ENCODE results near the gene USP40. TPM values are rescaled to one million over a fixed set of nuclear protein-coding genes. Genes with fewer than 3 reads are reported as not detected.

The USP40 gene
- total RNA-seq, 4 donors from 2014 or later, result 18.7 to 32.8 (median 23.0) TPM

- Histone ChIP-seq H3K9me3 (peaks cover 0 to 5% (median 0%) of the 10 kb centered on the region in 3 donors), H3K27me3 (no peaks in the 10 kb centered on the region), H3K4me3 (no peak overlapping the region), H3K4me1 (no peaks in the 10 kb centered on the region), H3K36me3 (no peaks in the 10 kb centered on the region), H3K27ac (no peak overlapping the region)
- no peak for DNase-seq
- TF ChIP-seq CTCF (IDR thresholded peaks at IDR 0.05), result no peak
- intact Hi-C loops (cut with DNase I), result no loop called here
- 89 to 94% methylated on average over 17 to 20 of the region's 20 CpGs for WGBS, 2 donors
These were observed 137.2 kb downstream of the USP40 start for GRCh38 chr2:233429175-233429897.

- whole genome bisulfite sequencing, 2 donors, result 95 to 96% methylated on average over 7 of the region's 7 CpGs
- no peaks in the 10 kb centered on the region for H3K36me3 ChIP-seq
- H3K9me3 ChIP-seq, result peaks cover 0 to 5% (median 0%) of the 10 kb centered on the region in 3 donors
- H3K4me3 ChIP-seq, result no peak overlapping the region
- no peak for TF ChIP-seq CTCF (IDR thresholded peaks at IDR 0.05)
- TF ChIP-seq POLR2A (IDR thresholded peaks at IDR 0.05), result no peak
- no peak overlapping the region for H3K27ac ChIP-seq
- intact Hi-C loops (cut with DNase I), result no loop called here
- H3K4me1 ChIP-seq, result no peaks in the 10 kb centered on the region
- no peak for DNase-seq
- no peaks in the 10 kb centered on the region for H3K27me3 ChIP-seq
These were observed 138.1 kb downstream of the USP40 start for GRCh38 chr2:233428438-233428837.

GRCh38 chr2:233428008-233428407 is 138.6 kb downstream of the USP40 start:
- no peak for DNase-seq
- WGBS, 2 donors, result 89% methylated on average over 3 of the region's 3 CpGs
- Histone ChIP-seq H3K36me3 (no peaks in the 10 kb centered on the region), H3K9me3 (peaks cover 0 to 5% (median 0%) of the 10 kb centered on the region in 3 donors), H3K27me3 (no peaks in the 10 kb centered on the region), H3K4me1 (no peaks in the 10 kb centered on the region), H3K4me3 (no peak overlapping the region), H3K27ac (no peak overlapping the region)
- intact Hi-C loops (cut with DNase I), result no loop called here
- TF ChIP-seq POLR2A (IDR thresholded peaks at IDR 0.05) (no peak), CTCF (IDR thresholded peaks at IDR 0.05) (no peak)

GRCh38 chr2:233426619-233427342 is 139.8 kb downstream of the USP40 start:
- DNase-seq, result no peak
- 67 to 71% methylated on average over 7 of the region's 7 CpGs for WGBS, 2 donors
- peaks cover 0 to 12% (median 0%) of the 10 kb centered on the region in 3 donors for H3K4me1 ChIP-seq

More at GRCh38 chr2:233426619-233427342, 139.8 kb downstream of the USP40 start:
- Histone ChIP-seq H3K36me3 (no peaks in the 10 kb centered on the region), H3K4me3 (no peak overlapping the region), H3K27ac (no peak overlapping the region), H3K27me3 (no peaks in the 10 kb centered on the region), H3K9me3 (peaks cover 0 to 5% (median 0%) of the 10 kb centered on the region in 3 donors)
- TF ChIP-seq CTCF (IDR thresholded peaks at IDR 0.05) (no peak), POLR2A (IDR thresholded peaks at IDR 0.05) (no peak)
- intact Hi-C loops (cut with DNase I), result no loop called here

Other genes starting within 250 kb of the USP40 start
- 10 to 100 TPM in 1 of 4 donors, 1 to 10 TPM in 3; 2.3 to 10.9 (median 4.2) TPM for gene DGKD, start 212.3 kb downstream of the USP40 start, total RNA-seq
- gene UGT1A8, start 50.9 kb upstream of the USP40 start, total RNA-seq, result 1 to 10 TPM in 2 of 4 donors, under 1 TPM in 2; 0.13 to 1.7 (median 0.84) TPM
- 10 to 100 TPM; 12.4 to 45.0 (median 23.9) TPM for gene UGT1A10, start 69.7 kb upstream of the USP40 start, total RNA-seq
- 1 to 10 TPM in 2 of 4 donors, under 1 TPM in 2; 0.49 to 1.7 (median 1.2) TPM for gene UGT1A9, start 105.1 kb upstream of the USP40 start, total RNA-seq
- 100 to 1,000 TPM in 1 of 4 donors, 10 to 100 TPM in 3; 28.1 to 145 (median 78.5) TPM for gene UGT1A7, start 115.1 kb upstream of the USP40 start, total RNA-seq
- gene UGT1A6, start 126.1 kb upstream of the USP40 start, total RNA-seq, result 10 to 100 TPM; 30.8 to 67.1 (median 61.3) TPM
- 1 to 10 TPM in 3 of 4 donors, under 1 TPM in 1; 0.67 to 9.7 (median 5.8) TPM for gene UGT1A5, start 146.1 kb upstream of the USP40 start, total RNA-seq
- 1 to 10 TPM; 1.1 to 7.4 (median 3.4) TPM for gene UGT1A4, start 152.0 kb upstream of the USP40 start, total RNA-seq
- gene UGT1A3, start 162.3 kb upstream of the USP40 start, total RNA-seq, result 1 to 10 TPM; 2.8 to 7.6 (median 3.4) TPM
- 1 to 10 TPM; 2.3 to 7.1 (median 3.4) TPM for gene UGT1A1, start 193.5 kb upstream of the USP40 start, total RNA-seq
- 1 to 10 TPM in 1 of 4 donors, under 1 TPM in 3; under 0.01 to 2.1 (median 0.57) TPM for gene MROH2A, start 211.5 kb upstream of the USP40 start, total RNA-seq